ENCODE data around the gene NYAP1. TPM values are rescaled to one million over a fixed set of nuclear protein-coding genes. Genes with fewer than 3 reads are reported as not detected.
"Not testable (repeated sequence)": the region's sequence is repeated elsewhere in the genome, so short reads cannot be mapped to it uniquely, and the experiment has no call there.

Gene NYAP1
- total RNA-seq, 1 donor from 2014 or later = 5.2 TPM

GRCh38 chr7:100438172-100438571, 45.6 kb upstream of the NYAP1 start:
- Mint-ChIP-seq H3K27me3 (ENCODE audit: low read depth) (peaks cover 7% of the 10 kb centered on the region), H3K36me3 (ENCODE audit: low read depth) (peaks cover 12% of the 10 kb centered on the region), H3K9me3 (no peaks in the 10 kb centered on the region), H3K4me1 (peaks cover 26% of the 10 kb centered on the region), H3K27ac (ENCODE audit: unreplicated experiment) (no peak overlapping the region), H3K4me3 (peak overlapping the region; percentile 57)
- no peak for TF ChIP-seq CTCF (conservative IDR thresholded peaks at IDR 0.05)
- no peak for DNase-seq (ENCODE audit: low read depth, low spot score)

DNA sequence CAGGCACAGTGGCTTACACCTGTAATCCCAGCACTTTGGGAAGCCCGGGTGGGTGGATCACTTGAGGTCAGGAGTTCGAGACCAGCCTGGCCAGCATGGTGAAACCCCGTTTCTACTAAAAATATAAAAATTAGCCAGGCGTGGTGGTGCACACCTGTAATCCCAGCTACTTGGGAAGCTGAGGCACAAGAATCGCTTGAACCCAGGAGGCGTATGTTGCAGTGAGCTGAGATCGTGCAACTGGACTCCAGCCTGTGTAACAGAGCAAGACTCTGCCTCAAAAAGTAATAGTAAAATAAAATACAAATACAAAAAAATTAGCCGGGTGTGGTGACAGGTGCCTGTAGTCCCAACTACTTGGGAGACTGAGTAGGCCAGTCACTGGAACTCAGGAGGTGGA, 45.0 kb upstream of the NYAP1 start:
- H3K27ac Mint-ChIP-seq (ENCODE audit: unreplicated experiment); H3K27me3 Mint-ChIP-seq (ENCODE audit: low read depth); H3K9me3 Mint-ChIP-seq; DNase-seq (ENCODE audit: low read depth, low spot score); H3K36me3 Mint-ChIP-seq (ENCODE audit: low read depth); H3K4me3 Mint-ChIP-seq: not testable (repeated sequence)
- peaks cover 26% of the 10 kb centered on the region for H3K4me1 Mint-ChIP-seq

DNA sequence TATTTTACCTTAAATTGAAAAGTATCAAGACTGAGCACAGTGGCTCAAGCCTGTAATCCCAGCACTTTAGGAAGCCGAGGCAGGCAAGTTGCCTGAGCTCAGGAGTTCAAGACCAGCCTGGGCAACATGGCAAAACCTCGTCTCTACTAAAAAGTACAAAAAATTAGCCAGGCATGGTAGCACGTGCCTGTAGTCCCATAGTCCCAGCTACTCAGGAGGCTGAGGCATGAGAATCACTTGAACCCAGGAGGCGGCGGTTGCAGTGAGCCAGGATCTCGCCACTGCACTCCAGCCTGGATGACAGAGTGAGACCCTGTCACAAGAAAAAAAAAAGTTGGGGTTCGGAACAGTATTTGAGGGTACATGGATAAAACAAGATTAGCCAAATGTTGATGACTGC, 44.5 kb upstream of the NYAP1 start:
- H3K36me3 Mint-ChIP-seq (ENCODE audit: low read depth); DNase-seq (ENCODE audit: low read depth, low spot score); H3K4me3 Mint-ChIP-seq; H3K9me3 Mint-ChIP-seq; H3K27me3 Mint-ChIP-seq (ENCODE audit: low read depth); H3K27ac Mint-ChIP-seq (ENCODE audit: unreplicated experiment): not testable (repeated sequence)
- H3K4me1 Mint-ChIP-seq = peaks cover 28% of the 10 kb centered on the region

DNA sequence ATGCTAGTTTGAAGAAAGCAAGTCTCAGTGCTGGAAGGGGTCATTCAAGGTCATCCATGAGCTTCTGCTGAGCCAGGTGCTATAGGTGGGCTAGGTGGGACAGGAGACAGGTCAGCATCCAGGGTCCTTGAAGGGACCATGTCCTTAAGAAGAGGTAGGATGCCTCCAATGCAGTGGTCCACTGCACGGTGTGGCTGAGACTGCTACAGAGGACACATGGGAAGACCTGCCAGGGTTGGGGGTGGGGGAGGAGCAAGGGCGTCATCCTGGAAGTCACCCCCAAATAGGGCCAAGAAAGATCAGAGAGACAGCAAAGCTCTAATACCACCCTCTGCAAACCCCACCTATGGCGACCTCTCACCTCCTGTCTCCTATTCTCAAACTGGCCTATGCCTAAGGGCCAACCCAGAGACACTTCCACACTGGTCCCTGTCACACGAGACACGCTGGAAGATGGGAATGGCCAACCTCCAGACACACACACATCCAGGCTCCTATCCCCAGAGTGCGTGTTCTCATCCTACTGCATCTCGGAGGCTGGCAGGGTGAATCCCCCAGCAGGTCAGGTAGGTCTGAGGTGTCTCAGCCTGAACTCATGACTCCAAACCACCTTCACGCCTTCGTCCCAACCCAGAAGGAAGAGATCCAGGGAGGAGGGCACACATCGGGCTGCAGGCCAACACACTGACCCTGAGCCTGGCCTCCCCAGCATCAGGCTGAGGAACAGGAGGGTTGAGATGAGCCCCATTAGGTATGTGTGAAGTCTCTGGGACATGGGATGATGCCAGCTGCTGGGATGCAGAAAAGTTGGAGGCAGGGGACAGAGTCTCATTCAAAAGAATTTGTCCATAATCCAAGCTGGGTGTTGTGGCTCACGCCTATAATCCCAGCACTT, 41.8 kb upstream of the NYAP1 start:
- Mint-ChIP-seq H3K27me3 (ENCODE audit: low read depth) (no peaks in the 10 kb centered on the region), H3K4me3 (peak overlapping the region; percentile 59), H3K27ac (ENCODE audit: unreplicated experiment) (no peak overlapping the region), H3K9me3 (no peaks in the 10 kb centered on the region), H3K4me1 (peaks cover 26% of the 10 kb centered on the region), H3K36me3 (ENCODE audit: low read depth) (no peaks in the 10 kb centered on the region)
- TF ChIP-seq CTCF (conservative IDR thresholded peaks at IDR 0.05) = no peak
- no peak for DNase-seq (ENCODE audit: low read depth, low spot score)

DNA sequence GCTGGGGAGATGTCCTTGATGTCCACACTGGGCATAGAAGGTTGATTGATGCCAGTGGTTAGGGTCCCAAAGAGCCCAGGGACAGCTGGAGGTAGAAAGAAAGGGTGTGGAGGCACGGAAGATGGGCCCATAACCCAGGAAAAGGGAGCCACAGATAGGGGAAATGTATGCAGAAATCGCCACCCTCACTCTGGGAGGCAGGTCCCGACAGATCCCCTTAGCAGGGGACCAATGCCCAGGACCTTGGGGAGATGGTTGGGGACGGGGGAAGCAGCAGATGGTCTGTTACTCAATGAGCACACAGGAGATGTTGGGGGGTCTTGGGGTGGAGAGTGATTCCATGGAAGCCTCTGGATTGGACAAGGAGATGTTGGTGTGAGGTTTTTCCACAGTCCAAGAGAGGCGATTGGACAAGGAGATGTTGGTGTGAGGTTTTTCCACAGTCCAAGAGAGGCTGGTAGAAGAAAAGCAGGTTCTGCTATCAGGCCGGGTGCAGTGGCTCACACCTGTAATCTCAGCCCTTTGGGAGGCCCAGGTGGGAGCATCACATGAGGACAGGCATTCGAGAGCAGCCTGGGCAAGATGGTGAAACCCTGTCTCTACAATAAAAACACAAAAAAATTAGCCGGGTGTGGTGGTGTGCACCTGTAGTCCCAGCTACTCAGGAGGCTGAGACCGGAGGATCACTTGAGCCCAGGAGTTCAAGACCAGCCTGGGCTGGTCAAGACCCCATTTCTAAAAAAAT, 40.5 kb upstream of the NYAP1 start:
- no peak for TF ChIP-seq CTCF (conservative IDR thresholded peaks at IDR 0.05)
- peaks cover 26% of the 10 kb centered on the region for H3K4me1 Mint-ChIP-seq

GRCh38 chr7:100444311-100445278, 39.1 kb upstream of the NYAP1 start:
- TF ChIP-seq CTCF (conservative IDR thresholded peaks at IDR 0.05) = no peak
- Mint-ChIP-seq H3K36me3 (ENCODE audit: low read depth) (no peaks in the 10 kb centered on the region), H3K27ac (ENCODE audit: unreplicated experiment) (peak overlapping the region; percentile 63), H3K4me1 (peaks cover 26% of the 10 kb centered on the region), H3K27me3 (ENCODE audit: low read depth) (no peaks in the 10 kb centered on the region), H3K4me3 (peak overlapping the region; percentile 58), H3K9me3 (no peaks in the 10 kb centered on the region)
- no peak for DNase-seq (ENCODE audit: low read depth, low spot score)

More for the DNA sequence above, 40.5 kb upstream of the NYAP1 start:
- H3K27me3 Mint-ChIP-seq (ENCODE audit: low read depth) = no peaks in the 10 kb centered on the region
- H3K9me3 Mint-ChIP-seq = no peaks in the 10 kb centered on the region
- DNase-seq (ENCODE audit: low read depth, low spot score) = no peak
- H3K4me3 Mint-ChIP-seq = peak overlapping the region; percentile 31
- no peaks in the 10 kb centered on the region for H3K36me3 Mint-ChIP-seq (ENCODE audit: low read depth)
- H3K27ac Mint-ChIP-seq (ENCODE audit: unreplicated experiment) = peak overlapping the region; percentile 31

Measured in neural crest cell (in vitro differentiated cells).